HepG2 (cell line): Measurements from ENCODE around the gene PTS. TPM values are rescaled to one million over a fixed set of nuclear protein-coding genes. Genes with fewer than 3 reads are reported as not detected.

Source experiments
- ATAC-seq: fragments of 200-7000 bp; cut with Tn5 transposase; 3 replicates; pipeline ENCODE4 v1.9.1; 2020; ENCODE audit warnings: mild to moderate bottlenecking, moderate library complexity
- BruUV-seq: library from RNA; stranded (reverse); fragments of 400-500 nt; replicated peaks from 2 replicates; lab custom pipeline; 2021; lab: Mats Ljungman, UMichigan
- CTCF ChIA-PET: fragments of 300-600 bp; formaldehyde crosslinking; extraction: SDS; loops from one replicate; lab custom pipeline; 2021; ENCODE audit warnings: low total read pairs, inconsistent platforms, low intra/inter-chr PET ratio; lab: Yijun Ruan, JAX
- POLR2A ChIA-PET: fragments of 350-600 bp; sonication (Branson Sonifier 250); formaldehyde crosslinking; loops from one replicate; lab custom pipeline; 2020; ENCODE audit warnings: antibody characterized with exemption, inconsistent platforms; lab: Yijun Ruan, JAX
- DNase-seq: peaks from one replicate; pipeline ENCODE4 v3.0.0-alpha.2; 2015; ENCODE audit warnings: low spot score
- FAIRE-seq: peaks from 3 replicates; lab custom pipeline; 2011; peaks lifted over from hg19 to GRCh38; lab: Jason Lieb, UNC
- H2AFZ ChIP-seq: one replicate; pipeline ENCODE4 v1.6.1; 2011; ENCODE audit warnings: low read length, inconsistent platforms
- H3K27ac ChIP-seq: fragments of 300-600 bp; 3 replicates; pipeline ENCODE4 v1.8.0; 2011; ENCODE audit warnings: mixed run types, mild to moderate bottlenecking, mixed read lengths, low read length, inconsistent platforms; ENCODE audit not compliant: insufficient read depth; ENCODE audit errors: extremely low read length
- H3K27me3 ChIP-seq, 2 experiments: fragments of 200-600 bp in 1 of 2; 2 replicates in 1 of 2; 3 replicates in 1 of 2; pipeline versions ENCODE4 v1.6.0 to v1.8.0; 2011; ENCODE audit warnings: low read length in 2 of 2, mild to moderate bottlenecking in 2 of 2, moderate library complexity in 2 of 2, inconsistent platforms in 1 of 2; ENCODE audit not compliant: insufficient read depth in 2 of 2, control insufficient read depth in 1 of 2
- H3K36me3 ChIP-seq, 2 experiments: fragments of 200-600 bp in 1 of 2; replicated peaks in 1 of 2; 2 replicates in 1 of 2; 3 replicates in 1 of 2; pipeline versions ENCODE4 v1.5.1 to v1.8.0; 2011; ENCODE audit warnings: low read length in 2 of 2, inconsistent platforms in 1 of 2; ENCODE audit not compliant: insufficient read depth in 2 of 2, control insufficient read depth in 1 of 2
- H3K4me1 ChIP-seq: 2 replicates; pipeline ENCODE4 v1.5.1; 2012; ENCODE audit warnings: low read length, inconsistent platforms; ENCODE audit not compliant: insufficient read depth
- H3K4me2 ChIP-seq: 2 replicates; pipeline ENCODE4 v1.6.0; 2011; ENCODE audit warnings: low read depth, low read length, inconsistent platforms
- H3K4me3 ChIP-seq, 3 experiments: fragments of 200-600 bp in 1 of 3; sonication (generic), shearing (Covaris generic) in 1 of 3; replicated peaks in 1 of 3; 2 replicates each; pipeline ENCODE4 v1.5.1; 2011 to 2016; ENCODE audit warnings: low read length in 3 of 3, inconsistent platforms in 2 of 3, low read depth in 2 of 3, mild to moderate bottlenecking in 2 of 3, control low read depth in 1 of 3, mixed read lengths in 1 of 3; ENCODE audit not compliant: insufficient read depth in 1 of 3
- H3K79me2 ChIP-seq: one replicate; pipeline ENCODE4 v1.6.1; 2011; ENCODE audit warnings: low read length, inconsistent platforms; ENCODE audit not compliant: insufficient read depth
- H3K9ac ChIP-seq: 2 replicates; pipeline ENCODE4 v1.6.0; 2011; ENCODE audit warnings: mild to moderate bottlenecking, low read depth, low read length, inconsistent platforms; ENCODE audit not compliant: insufficient read depth
- H3K9me3 ChIP-seq: 2 replicates; pipeline ENCODE4 v1.5.1; 2012; ENCODE audit warnings: mild to moderate bottlenecking, low read length
- H4K20me1 ChIP-seq: 2 replicates; pipeline ENCODE4 v1.6.0; 2011; ENCODE audit warnings: inconsistent platforms, mild to moderate bottlenecking, low read length, moderate library complexity; ENCODE audit not compliant: insufficient read depth
- ARID5B ChIP-seq: IDR thresholded peaks from 2 replicates; pipeline ENCODE4 v1.4.0; 2020; ENCODE audit warnings: mild to moderate bottlenecking, missing genetic modification reagents
- ATF1 ChIP-seq: IDR thresholded peaks from 2 replicates; pipeline ENCODE4 v1.6.1; 2016; ENCODE audit warnings: mild to moderate bottlenecking, control low read depth
- GATAD2A ChIP-seq: IDR thresholded peaks from 2 replicates; pipeline ENCODE4 v1.6.1; 2016
- IRF2 ChIP-seq: IDR thresholded peaks from 2 replicates; pipeline ENCODE4 v1.6.1; 2018; ENCODE audit warnings: missing genetic modification reagents, missing compliant biosample characterization
- MAX ChIP-seq: IDR thresholded peaks from 2 replicates; pipeline ENCODE4 v1.6.1; 2012; ENCODE audit warnings: inconsistent platforms
- MIXL1 ChIP-seq: IDR thresholded peaks from 2 replicates; pipeline ENCODE4 v1.6.1; 2016
- PAXIP1 ChIP-seq: sonication (generic); formaldehyde crosslinking; conservative IDR thresholded peaks from 2 replicates; pipeline ENCODE4 v1.4.0; 2020; ENCODE audit warnings: mild to moderate bottlenecking, missing genetic modification reagents, moderate library complexity
- RARA ChIP-seq: IDR thresholded peaks from 2 replicates; pipeline ENCODE4 v1.6.1; 2016; ENCODE audit warnings: missing genetic modification reagents, missing compliant biosample characterization
- SETDB1 ChIP-seq: sonication (generic); formaldehyde crosslinking; IDR thresholded peaks from 2 replicates; pipeline ENCODE4 v1.5.1; 2020; ENCODE audit warnings: missing genetic modification reagents, mild to moderate bottlenecking, borderline replicate concordance
- SKI ChIP-seq: fragments of 450-650 bp; IDR thresholded peaks from one replicate; pipeline ENCODE4 v1.6.1; 2018; ENCODE audit warnings: mild to moderate bottlenecking; ENCODE audit not compliant: partially characterized antibody
- TAF15 ChIP-seq: fragments of 200-400 bp; formaldehyde crosslinking; IDR thresholded peaks from one replicate; pipeline ENCODE4 v1.6.1; 2018; ENCODE audit warnings: mild to moderate bottlenecking, low read depth, low read length; ENCODE audit not compliant: poor library complexity, severe bottlenecking
- TBX2 ChIP-seq: sonication (generic); formaldehyde crosslinking; IDR thresholded peaks from 2 replicates; pipeline ENCODE4 v1.5.0; 2020; ENCODE audit warnings: missing genetic modification reagents, mild to moderate bottlenecking, borderline replicate concordance
- TEAD3 ChIP-seq: optimal IDR thresholded peaks from 2 replicates; pipeline ENCODE3; 2016; ENCODE audit warnings: borderline replicate concordance
- ZGPAT ChIP-seq: IDR thresholded peaks from 2 replicates; pipeline ENCODE4 v1.6.1; 2016; ENCODE audit warnings: mild to moderate bottlenecking
- WGBS: methylation state at CpG from one replicate; pipeline ENCODE4 v1.1.6; 2017; ENCODE audit warnings: low lambda C conversion rate; 5-methylcytosine and 5-hydroxymethylcytosine counted together
- in situ Hi-C: cut with HindIII; loops from 2 replicates; pipeline ENCODE4 v1.10.0; 2017; ENCODE audit warnings: low pct_unique_long_range_greater_than_20kb; ENCODE audit not compliant: extremely low pct_ligation_motif_present
- intact Hi-C: fragments of 100-400 bp; cut with micrococcal nuclease; formaldehyde crosslinking; loops from one replicate; pipeline ENCODE4 v1.10.0; 2022; ENCODE audit not compliant: unreplicated experiment
- polyA plus RNA-seq, 8 experiments: library from polyadenylated mRNA; depleted of rRNA in 3 of 8; stranded (reverse) in 7 of 8; unstranded in 1 of 8; fragments of >200 nt; fragmentation: Illumina TruSeq in 4 of 8; extraction: Trizol in 4 of 8; gene quantifications; 2 replicates each; pipeline versions ENCODE4 v1.2.1 to v1.2.3, GENCODE V29; 2011 to 2016; ENCODE audit warnings: low read depth in 4 of 8, missing spikeins in 1 of 8, mixed read lengths in 1 of 8; ENCODE audit not compliant: insufficient read depth in 1 of 8
- total RNA-seq, 5 experiments: library from RNA; depleted of rRNA; stranded (reverse); fragments of >200 nt; fragmentation: Illumina TruSeq; extraction: Trizol; gene quantifications; 2 replicates each; pipeline ENCODE4 v1.2.3, GENCODE V29; 2016; ENCODE audit warnings: low read depth in 1 of 5

The PTS gene
- total and polyA plus RNA-seq, 2 of the 13 experiments (the other 11 are each of a cell fraction or from before 2014, with no cell fraction given) = 33.6 to 49.3 TPM

GRCh38 chr11:112269139-112269538, 42.9 kb downstream of the PTS start:
- ChIA-PET CTCF (no interaction called here), POLR2A (interaction anchor here (0.9 kb wide), 1 partner anchor 43 kb away, joined by 3 read pairs; the partner anchor contains the start of gene PTS)
- Histone ChIP-seq H3K27me3 (no peaks in the 10 kb centered on the region), H4K20me1 (no peaks in the 10 kb centered on the region), H3K4me2 (peak overlapping the region; percentile 42; the same call in 1 of the 2 replicates), H3K27ac (no peak overlapping the region), H3K79me2 (no peaks in the 10 kb centered on the region), H3K4me3 (no peak overlapping the region), H3K36me3 (no peaks in the 10 kb centered on the region), H3K4me1 (peaks cover 36% of the 10 kb centered on the region), H3K9ac (no peak overlapping the region), H3K9me3 (no peaks in the 10 kb centered on the region), H2AFZ (no peak overlapping the region)
- WGBS = 10% methylated on average over 6 of the region's 6 CpGs
- peak; percentile 34; the same call in 1 of the 3 replicates for ATAC-seq
- DNase-seq = no peak
- FAIRE-seq = peak; percentile 12
- no TSS peak for BruUV-seq
- in situ Hi-C loops = no loop called here
- intact Hi-C loops = no loop called here
- TF ChIP-seq ATF1 (0 out of 2 replicates have a peak, but pooled peaks have one; percentile 25), PAXIP1 (peak; percentile 71), TBX2 (CRISPR knock-in tag) (peak; percentile 18; the same call in 1 of the 2 replicates), MIXL1 (CRISPR knock-in tag) (0 out of 2 replicates have a peak, but pooled peaks have one; percentile 23), ZGPAT (CRISPR knock-in tag) (0 out of 2 replicates have a peak, but pooled peaks have one; percentile 25), ARID5B (peak; percentile 55), RARA (CRISPR knock-in tag) (peak; percentile 80), TEAD3 (CRISPR knock-in tag) (peak; percentile 20), TAF15 (no peak), GATAD2A (CRISPR knock-in tag) (0 out of 2 replicates have a peak, but pooled peaks have one; percentile 21), MAX (0 out of 2 replicates have a peak, but pooled peaks have one; percentile 20), SETDB1 (CRISPR knock-in tag) (no peak), IRF2 (CRISPR knock-in tag) (0 out of 2 replicates have a peak, but pooled peaks have one; percentile 20), SKI (peak; percentile 26)
